Measurements from ENCODE around the gene KANK3.
"Not testable (repeated sequence)": the region's sequence is repeated elsewhere in the genome, so short reads cannot be mapped to it uniquely, and the experiment has no call there.

GRCh38 chr19:8384569-8384968, 41.5 kb upstream of the KANK3 start:
- TF ChIP-seq TAF1 (IDR thresholded peaks at IDR 0.05; ENCODE audit: borderline replicate concordance, low read depth, low read length); SMARCA5 (IDR thresholded peaks at IDR 0.05); ASH2L (IDR thresholded peaks at IDR 0.05; ENCODE audit: borderline replicate concordance, low read depth); ETV6 (conservative IDR thresholded peaks at IDR 0.05 in 1 of 2, IDR thresholded peaks at IDR 0.05 in 1 of 2; ENCODE audit: borderline replicate concordance in 1 of 2, low read depth in 1 of 2); POLR2AphosphoS2 (IDR thresholded peaks at IDR 0.05; ENCODE audit: low read depth, low read length); USF1 (IDR thresholded peaks at IDR 0.05; ENCODE audit: borderline replicate concordance, extremely low read length, insufficient read depth, low read depth, low read length); KDM1A (IDR thresholded peaks at IDR 0.05; ENCODE audit: borderline replicate concordance); BHLHE40 (IDR thresholded peaks at IDR 0.05; ENCODE audit: borderline replicate concordance in 1 of 2, low read depth in 2 of 2, low read length in 1 of 2); RAD21 (IDR thresholded peaks at IDR 0.05; ENCODE audit: insufficient read depth, low read depth, low read length); ATF3 (IDR thresholded peaks at IDR 0.05; ENCODE audit: borderline replicate concordance, extremely low read depth, low read depth, low read length); POLR2AphosphoS5 (IDR thresholded peaks at IDR 0.05; ENCODE audit: low read length): not testable (repeated sequence)
- TF ChIP-seq, protein P1, sequence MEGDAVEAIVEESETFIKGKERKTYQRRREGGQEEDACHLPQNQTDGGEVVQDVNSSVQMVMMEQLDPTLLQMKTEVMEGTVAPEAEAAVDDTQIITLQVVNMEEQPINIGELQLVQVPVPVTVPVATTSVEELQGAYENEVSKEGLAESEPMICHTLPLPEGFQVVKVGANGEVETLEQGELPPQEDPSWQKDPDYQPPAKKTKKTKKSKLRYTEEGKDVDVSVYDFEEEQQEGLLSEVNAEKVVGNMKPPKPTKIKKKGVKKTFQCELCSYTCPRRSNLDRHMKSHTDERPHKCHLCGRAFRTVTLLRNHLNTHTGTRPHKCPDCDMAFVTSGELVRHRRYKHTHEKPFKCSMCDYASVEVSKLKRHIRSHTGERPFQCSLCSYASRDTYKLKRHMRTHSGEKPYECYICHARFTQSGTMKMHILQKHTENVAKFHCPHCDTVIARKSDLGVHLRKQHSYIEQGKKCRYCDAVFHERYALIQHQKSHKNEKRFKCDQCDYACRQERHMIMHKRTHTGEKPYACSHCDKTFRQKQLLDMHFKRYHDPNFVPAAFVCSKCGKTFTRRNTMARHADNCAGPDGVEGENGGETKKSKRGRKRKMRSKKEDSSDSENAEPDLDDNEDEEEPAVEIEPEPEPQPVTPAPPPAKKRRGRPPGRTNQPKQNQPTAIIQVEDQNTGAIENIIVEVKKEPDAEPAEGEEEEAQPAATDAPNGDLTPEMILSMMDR (IDR thresholded peaks at IDR 0.05 in 2 of 3, conservative IDR thresholded peaks at IDR 0.05 in 1 of 3; ENCODE audit: control insufficient read depth in 2 of 3, extremely low read depth in 1 of 3, insufficient read depth in 1 of 3, low read depth in 3 of 3, low read length in 3 of 3), result not testable (repeated sequence)

Data from GM12878 (cell line).